Measurements from ENCODE around the gene C16orf95. TPM values are rescaled to one million over a fixed set of nuclear protein-coding genes. Genes with fewer than 3 reads are reported as not detected.
"Not testable (repeated sequence)": the region's sequence is repeated elsewhere in the genome, so short reads cannot be mapped to it uniquely, and the experiment has no call there.

Gene C16orf95
- total RNA-seq, 1 donor from 2014 or later = 1.7 TPM

DNA sequence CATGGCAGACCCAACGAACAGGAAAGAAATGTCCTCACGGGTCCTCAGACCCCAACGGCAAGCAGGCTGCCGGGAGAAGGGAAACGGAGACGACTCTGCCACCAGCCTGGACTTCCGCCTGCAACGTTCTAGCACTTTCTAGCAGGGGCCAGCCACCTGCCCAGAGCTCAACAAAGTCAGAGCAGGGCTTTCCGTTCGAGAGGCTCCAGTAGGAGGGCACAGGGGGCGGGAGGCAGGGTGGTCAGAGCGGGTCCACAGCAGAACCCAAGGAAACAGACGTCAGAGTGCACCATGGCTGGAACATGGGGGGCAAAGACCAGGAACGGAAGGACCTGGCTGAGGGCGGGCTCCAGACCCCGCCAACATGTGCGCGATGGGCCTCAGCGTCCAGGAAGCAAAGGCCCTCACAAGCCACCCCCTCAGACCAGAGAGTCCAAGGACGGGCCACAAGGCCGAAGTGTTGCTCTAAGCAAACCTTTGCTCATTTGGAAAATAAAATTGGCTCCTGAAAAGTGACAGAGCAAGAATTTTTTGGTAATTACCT is 29.4 kb upstream of the C16orf95 start:
- no peak for DNase-seq

DNA sequence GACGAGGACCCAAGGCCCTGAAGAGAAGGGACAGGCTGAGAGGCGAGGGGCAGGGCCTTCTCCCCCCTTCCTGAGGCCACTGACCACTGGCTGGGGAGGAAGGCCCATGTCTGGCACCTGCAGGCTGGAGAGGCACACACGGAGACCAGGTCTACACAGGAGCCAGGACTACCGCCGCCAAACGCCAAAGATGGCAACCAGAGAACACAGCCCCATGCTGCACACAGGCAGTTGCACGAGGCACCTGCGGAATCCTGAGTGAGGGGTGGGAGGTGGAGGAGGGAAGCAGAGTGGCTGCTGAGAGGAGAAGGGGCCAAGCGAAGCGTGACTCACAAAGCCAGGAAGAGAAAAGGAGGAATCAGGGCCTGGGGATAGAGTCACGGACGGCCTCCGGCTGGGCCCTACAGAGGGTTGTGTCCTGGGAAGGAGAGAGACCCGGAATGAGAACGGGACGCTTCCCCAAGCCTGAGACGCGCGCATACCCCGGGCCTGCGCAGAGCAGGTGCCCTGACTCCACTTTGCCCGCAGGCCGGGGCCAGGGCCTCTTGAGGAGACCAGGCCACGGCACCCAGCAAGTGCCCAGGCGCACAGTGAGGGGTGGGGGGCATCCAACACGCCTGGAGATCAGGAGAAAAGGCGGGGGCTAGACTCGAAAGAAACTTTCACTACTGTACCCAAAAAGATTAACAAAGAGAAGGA is 28.7 kb upstream of the C16orf95 start:
- no peak for DNase-seq

DNA sequence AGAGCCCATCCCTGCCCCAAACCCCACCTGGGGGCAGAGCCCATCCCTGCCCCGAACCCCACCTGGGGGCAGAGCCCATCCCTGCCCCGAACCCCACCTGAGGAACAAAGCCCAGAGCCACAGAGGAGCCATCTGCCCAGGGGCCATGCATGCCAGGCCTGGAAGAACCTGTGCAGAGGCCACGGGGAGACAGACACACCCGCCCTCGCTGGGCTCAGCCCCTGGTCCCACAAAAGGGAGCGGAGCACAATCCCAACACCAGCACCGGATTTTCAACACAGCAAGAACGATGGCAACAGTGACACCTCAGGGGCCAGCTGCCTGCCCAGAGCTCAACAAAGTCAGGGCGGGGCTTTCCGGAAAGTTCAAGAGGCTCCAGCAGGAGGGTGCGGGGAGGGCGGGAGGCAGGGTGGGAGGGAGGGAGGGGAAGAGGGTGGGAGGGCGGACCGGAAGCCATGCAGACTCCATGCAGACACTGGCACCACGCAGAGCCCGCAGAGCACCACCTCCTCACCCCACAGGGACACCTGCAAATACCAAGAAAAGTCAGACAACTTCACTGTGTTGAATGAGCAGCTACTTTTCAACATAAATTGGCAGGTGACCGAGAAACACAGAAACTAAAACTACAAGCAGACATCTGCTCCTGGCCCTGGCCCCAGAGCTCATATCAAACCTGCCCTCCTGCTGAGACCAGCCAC is 27.9 kb upstream of the C16orf95 start:
- no peak for DNase-seq

DNA sequence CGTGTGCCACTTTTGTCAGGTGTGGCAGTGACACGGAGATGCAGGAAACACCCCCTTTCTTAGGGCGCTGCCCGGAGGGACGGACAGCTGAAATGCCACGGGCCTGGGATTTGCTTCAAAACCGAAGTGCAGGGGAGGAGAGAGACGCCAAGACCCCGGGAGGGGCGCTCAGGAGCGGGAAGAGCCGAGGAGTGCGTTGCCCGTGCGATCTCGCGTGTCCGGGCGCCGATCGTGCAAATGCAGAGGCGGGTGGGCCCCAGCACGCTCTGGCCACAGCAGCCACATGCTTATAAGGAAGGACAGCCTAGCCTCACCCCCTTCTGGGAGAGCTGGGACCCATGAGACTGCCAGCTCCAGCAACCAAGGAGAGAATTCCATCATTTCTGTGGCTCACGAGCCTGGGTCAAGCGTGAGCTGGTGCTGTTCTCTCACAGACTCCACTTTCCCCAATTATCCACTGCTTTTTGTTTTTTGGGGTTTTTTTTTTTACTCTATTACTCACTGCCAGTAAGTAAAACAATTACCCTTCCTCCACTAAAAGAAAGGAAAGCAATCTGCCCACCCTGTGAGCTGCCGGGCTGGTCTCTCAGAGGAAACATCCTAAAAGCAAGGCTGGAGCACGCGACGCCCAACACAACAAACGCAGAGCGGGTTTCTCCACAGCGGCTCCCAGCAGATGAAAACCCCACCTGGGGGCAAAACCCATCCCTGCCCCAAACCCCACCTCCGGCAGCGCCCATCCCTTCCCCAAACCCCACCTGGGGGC is 27.2 kb upstream of the C16orf95 start:
- no peak for DNase-seq

DNA sequence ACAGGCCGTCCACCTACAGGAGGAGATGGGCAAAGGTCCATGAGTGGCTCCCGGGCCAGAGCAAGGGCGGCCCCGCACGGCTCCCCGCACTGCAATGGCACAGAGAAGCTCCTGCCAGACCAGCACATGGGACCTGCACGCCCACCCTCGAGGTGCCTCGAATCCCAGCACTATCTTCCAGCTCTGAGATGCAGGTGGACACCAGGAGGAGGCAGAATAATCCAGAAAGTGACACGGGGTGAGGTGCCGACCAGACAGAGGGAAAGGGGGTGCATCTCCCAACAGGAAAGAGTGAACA is 26.5 kb upstream of the C16orf95 start:
- no peak for DNase-seq

DNA sequence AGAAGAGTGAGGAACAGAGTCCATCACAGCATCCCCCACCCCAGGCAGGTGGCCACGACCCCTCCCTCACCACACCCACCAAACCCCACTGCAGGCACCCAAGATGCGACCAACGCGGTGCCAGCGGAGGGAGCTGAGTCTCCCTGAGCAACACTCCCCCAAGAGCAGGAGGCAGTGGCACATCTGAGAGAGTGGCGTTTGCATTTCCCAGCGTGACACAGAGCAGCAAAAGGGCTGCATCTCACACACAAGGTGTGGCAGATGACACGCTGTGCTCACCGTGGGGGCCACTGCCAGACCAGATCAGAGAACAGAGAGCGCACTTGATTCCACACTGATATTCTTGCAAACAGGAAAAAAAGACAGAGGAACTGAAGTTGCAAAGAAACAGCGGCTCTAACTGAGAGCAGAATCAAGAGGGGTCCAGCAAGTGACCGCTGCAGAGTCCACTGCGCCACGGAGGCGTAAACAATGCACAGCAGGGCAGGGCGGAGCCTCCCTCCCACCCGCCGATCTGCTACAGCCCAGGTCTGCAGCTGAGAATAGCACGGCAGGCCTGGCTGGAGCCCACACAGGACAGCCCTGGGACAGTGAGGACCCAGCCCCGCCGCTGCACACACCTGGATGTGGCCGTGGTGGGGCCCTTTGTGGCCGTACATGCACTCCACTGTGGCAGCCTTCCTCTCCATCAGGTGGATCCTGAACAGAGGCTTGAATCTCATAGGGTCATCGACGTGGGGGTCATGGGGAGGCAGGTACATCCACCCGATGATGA is 26.0 kb upstream of the C16orf95 start:
- no peak for DNase-seq

DNA sequence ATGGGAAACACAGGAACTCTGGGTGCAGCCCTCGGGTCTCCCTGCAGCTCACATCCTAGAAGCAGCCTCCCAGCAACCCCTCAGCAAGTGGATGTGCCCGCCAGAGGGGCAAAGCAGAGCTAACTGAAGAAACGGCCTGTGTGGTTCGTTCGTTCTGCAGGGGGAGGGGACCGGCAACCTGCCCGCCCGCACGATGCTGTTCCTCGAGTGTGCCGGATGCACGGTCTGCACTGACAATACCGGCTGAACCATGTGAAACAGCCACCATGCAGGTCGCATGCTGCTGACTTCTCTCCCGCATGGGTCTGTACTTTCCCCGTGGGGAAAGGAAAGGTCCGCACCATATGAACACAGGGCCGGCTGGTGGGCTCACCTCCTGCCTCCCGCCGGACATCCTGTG is 25.3 kb upstream of the C16orf95 start:
- no peak for DNase-seq

DNA sequence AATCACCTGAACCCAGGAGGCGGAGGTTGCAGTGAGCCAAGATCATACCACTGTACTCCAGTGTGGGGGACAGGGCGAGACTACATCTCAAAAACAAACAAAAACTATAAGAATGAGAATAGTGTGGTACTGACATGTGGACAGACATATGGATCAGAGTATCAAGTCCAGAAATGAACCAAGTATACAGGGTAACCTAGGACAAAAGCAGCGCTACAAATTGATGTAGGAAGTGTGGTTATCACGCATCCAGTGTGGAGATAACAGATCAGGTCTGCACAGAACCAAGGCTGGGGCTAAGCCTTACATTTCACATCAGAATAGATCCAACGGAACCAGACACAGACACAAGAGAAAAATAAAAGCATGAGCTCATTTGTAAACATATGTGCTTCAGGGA is 23.0 kb upstream of the C16orf95 start:
- no peak for DNase-seq

DNA sequence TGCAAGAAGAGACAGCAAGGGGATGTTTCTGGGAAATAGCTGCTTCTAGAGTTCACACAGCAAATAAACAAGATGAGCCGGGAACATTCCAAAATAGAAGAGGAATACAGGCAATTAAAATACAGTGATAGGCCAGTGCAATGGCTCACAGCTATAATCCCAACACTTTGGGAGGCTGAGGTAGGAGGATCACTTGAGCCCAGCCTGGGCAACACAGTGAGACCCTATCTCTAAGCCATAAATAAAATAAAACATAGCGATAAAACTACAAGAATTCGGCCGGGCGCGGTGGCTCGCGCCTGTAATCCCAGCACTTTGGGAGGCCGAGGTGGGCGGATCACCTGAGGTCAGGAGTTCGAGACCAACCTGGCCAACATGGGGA is 22.5 kb upstream of the C16orf95 start:
- DNase-seq = not testable (repeated sequence)

DNA sequence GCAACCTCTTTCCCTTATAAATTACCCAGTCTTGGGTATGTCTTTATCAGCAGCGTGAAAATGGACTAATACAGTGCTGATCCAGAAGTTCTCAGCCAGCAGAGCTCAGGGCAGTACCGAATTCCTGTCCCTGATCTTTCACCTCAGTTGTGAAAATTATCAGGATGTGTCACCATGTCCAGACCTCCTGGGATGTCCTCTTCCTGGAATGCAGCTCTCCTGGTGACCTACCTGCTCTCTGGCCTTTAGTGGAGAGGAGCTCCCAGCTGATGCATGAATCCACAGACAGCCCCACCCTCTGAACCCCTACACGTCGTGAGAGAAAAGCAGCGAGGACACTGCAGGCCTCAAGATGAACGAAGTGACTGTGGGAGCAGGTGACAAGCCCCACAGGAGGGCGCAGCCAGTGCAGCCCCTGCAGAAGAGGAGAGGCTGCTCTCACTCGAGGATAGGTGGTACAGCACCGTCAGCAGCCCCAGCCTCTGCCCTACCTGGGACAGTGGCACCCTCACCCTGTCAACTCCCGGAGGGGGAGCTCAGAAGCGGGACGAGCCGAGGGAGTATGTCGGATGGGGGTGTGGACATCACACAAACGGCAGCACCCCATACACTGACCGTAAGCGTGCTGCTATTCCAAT is 22.0 kb upstream of the C16orf95 start:
- no peak for DNase-seq

DNA sequence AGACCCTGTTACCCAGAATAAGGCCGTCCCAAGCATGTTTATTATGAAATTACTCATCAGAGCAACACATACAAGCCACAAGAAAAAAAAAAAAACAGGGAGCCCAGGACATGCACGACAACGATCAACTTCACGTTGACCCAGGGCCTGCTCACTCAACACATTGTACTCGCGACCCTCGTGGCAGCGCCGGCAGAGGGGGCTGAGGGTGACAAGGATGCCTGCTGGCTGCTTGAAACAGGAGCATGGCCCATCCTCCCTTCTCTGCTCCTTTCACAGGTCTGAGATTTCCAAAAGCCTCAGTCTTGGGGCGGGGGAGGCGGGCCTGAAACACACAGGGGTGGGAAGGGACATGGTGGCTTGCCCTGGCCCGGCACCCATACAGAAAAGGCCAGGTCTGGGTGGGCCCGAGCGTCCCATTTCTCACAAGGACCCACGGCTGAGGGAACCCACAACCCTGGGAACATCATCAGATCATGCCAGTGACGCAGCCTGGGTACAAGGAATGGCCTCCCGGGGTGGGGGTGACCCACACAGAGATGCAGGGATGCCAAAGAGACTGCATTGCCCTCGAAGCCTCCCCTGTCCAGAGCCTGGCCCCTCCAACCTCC is 21.1 kb upstream of the C16orf95 start:
- DNase-seq = no peak

DNA sequence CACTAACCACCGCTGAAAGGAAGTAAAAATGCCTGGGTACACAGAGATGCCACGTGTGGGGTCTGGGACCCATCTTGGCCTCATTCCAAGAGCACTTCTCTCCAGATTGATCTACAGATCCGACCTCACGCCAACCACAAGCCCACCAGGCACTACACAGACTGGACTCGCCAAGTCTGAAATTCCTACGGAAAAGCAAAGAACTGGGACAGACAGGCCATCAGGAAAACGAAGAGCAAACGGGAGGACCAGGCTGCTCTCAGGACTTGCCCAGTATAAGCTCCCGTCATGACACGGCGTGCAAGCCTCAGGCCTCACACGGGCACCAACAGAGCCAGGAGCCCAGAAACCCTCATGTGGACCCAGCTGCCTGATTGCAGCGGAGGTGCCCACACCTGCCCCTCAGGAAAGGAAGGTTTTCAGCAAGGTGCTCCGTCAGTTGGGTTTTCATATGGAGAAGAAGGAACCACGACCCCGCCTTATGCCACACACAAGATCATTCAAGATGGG is 20.1 kb upstream of the C16orf95 start:
- no peak for DNase-seq

DNA sequence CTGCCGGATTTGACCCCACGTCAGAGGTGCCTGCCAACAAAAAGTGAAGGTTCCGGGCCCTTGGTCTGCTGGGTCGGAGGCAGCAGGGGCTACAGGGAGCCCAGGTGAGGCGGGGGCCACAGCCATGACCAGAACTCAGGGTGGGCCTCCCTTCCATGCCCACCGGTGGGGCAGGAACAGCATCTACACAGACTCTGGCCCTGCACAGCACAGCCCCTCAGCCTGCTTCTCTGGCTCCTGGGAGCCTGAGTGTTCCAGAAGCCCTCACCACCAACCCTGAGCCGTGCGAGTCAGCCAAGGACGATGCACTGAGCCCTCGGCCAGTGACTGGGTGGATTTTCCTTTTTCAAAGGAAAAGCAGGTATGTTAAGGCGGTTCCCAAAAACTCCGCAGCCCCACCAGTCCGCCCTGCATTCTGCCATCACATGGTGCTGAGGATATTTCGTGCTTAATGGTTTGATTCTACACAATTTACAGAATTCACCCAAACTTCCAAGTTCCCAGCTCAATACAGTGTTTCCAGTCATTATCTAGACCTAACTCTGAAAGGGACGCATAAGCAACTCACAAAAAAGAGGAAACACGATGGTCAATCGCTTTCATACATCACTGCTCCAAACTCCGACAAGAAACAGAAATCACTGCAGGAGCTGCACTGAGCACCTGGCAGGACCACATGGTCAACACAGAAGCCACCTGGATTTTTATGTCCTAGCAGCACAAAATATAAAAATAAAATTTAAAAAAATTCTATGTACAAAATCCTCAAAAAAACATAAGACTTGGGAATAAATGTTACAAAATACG is 19.4 kb upstream of the C16orf95 start:
- no peak for DNase-seq

DNA sequence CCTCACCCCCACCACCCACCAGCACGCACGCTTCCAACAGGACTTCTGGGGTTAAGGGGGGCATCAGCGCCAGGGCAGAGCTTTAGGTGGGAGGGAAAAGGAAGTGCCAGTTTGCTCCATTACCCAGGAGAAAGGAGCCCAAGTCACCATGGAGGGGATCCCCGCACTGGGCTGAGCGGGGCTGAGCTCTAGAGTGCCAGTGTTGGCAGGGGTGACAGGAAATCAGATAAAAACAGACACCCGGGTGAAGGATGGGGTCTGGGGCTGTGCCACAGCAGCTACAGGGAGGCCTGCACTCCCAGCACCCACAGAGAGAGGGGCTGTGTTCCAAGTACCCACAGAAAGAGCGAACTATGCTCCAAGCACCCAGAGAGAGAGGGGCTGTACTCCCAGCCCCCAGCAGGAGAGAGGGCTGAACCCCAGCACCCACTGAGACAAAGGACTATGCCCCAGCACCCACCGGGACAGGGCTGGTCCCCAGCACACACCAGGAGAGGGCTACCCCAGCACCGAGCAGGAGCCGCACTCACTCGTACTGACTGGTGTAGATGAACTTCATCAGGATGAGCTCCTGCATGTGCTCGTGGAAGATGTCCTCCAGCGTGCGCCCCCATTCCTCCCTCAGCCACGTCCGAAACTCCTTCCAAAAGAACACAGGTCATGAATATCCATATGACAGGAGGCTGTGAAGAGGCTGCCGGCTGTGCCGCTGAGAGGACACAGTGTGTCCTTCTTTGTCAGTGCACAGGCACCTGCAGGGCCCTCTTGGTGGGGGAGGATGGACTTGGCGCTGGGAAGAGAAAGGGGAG is 18.6 kb upstream of the C16orf95 start:
- no peak for DNase-seq

DNA sequence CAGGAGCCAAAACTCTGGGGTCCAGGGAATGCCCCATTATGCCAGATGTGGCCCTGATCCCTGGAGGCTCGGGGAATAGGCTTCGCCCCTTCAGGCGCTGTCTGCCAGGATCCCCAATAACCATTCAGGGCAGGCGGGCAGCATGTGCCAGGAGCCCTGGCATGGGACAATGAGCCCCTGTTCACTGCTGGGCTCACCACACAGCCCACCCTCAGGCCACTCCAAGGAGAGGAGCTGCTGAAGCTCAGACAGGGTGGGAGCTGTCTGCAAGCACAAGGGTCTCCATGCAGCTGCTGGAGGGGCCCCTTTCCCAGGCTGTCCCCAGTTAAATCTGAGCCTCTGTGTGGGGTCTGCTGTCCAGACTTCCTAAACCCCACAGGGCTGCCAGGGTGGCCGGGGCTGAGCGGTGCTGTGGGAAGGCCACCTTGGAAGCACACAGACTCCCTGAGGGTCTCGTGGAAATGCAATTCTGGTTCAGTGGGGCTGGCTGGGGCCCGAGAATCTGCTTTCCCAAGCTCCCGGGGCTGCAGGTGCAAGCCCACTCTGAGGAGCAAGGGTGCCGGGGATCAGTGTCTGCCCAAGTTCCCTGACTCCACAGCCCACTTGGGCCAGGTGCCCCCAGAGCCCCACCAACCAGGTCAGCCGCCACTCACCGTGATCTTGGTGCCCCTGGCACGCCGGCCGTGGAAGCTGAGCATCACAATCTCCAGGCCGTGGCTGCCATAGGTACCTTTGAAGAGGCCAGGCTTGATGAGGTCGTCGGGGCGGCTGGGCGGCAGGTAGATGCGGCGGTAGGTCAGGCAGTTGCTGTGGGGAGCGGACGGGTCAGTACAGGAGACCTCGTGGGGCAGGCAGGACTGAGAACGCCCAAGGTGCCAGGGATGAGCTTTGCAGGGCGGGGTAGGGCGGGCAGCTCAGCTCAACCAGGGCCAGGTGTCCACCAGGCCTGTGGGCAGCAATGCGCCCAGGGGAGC is 17.7 kb upstream of the C16orf95 start:
- DNase-seq = no peak

DNA sequence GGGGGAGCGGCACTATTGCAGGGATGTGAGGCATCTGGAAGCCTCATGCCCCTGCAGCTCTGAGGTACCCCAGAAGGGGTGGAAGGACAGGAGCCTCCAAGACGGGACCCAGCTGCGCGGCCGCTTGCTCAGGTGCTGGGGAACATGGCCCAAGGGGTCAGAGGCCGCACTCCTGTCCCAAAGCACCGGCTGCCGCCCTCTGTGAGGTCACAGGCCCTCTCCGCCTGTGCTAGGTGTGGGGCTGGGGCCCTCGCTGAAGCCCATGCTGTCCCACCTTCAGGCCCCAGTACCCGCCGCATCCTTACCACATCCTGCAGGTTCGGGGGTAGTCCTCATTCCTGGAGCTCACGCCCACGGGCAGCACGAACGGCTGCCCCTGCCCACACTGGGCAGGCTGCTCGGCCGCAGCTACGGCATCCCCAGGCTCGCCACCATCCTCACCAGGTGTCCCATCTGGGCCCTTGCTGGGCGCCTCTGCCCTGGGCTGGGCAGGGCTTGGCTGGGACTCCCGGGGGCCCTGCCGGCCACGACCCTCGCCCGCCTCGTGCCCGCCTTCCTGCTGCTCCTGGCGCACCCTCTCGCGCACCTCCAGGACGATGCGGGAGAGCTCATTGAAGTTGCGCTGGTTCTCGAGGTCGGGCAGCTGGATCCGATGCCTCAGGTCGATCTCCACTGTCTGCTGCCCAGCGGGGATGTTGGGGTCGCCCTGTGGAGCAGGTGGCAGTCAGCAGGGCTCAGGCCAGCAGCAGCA is 16.6 kb upstream of the C16orf95 start:
- no peak for DNase-seq

DNA sequence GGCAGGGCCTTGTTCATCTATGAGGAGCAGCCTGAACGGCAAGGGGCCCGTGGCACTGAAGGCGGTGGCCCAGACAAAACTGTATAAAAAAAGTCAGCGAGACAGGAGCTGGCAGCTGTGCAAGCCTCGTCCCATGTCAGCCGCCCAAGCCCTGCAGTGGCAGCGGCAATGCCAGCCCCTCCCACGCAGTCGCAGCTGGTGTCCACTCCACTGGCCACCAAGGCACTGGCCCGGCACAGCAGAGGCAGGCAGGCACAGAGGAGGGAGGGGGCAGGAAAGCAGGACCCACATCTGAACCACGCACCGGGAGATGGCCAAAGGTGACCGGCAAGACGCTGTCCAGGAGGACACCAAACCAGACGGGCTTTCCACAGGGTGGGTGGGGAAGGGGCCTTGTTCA is 15.9 kb upstream of the C16orf95 start:
- no peak for DNase-seq

DNA sequence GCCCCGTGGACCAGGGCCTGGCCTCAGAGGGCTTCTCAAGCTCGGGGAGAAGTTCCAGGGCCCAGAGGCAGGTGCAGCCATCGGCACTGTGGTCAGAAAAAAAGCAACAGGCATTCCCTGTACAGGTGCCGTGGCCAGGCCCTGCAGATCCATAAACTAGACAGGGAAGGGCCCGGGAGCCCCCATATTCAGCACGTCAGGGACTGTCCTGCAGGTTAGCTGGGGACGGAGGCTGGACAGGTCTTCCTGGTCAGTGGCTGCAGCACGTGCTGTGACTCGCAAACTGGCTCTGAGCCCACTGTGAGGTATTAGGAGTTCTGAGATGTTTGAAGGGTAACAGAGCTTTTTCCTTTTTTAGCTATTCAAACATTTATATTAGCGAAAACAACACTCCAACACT is 15.0 kb upstream of the C16orf95 start:
- DNase-seq = no peak

Data from skin of body (tissue), 2 donors.